Pancreas (tissue), 10 donors: ENCODE data around the gene SLC38A3. TPM values are rescaled to one million over a fixed set of nuclear protein-coding genes. Genes with fewer than 3 reads are reported as not detected.

Experiments
- ATAC-seq, 4 donors: fragments of 200-7000 bp; cut with Tn5 transposase; one replicate each; pipeline versions ENCODE4 v1.8.0 to v1.9.1; 2020; ENCODE audit warnings: mild to moderate bottlenecking in 4 of 4, moderate library complexity in 4 of 4
- DNase-seq, 6 donors: peaks; one replicate each; pipeline ENCODE4 v3.0.0-alpha.2; 2020
- FAIRE-seq: peaks from 2 replicates; lab custom pipeline; 2012; peaks lifted over from hg19 to GRCh38; lab: Jason Lieb, UNC
- H3K27ac ChIP-seq, 4 donors: fragments of 200-600 bp; sonication (generic); 1 replicate in 3 of 4; 2 replicates in 1 of 4; pipeline versions ENCODE4 v1.5.0 to v1.8.0; 2020
- H3K27me3 ChIP-seq, 4 donors: fragments of 200-600 bp; one replicate each; pipeline ENCODE4 v1.8.0; 2021
- H3K36me3 ChIP-seq, 3 donors: fragments of 200-600 bp; sonication (generic) in 1 of 3; one replicate each; pipeline versions ENCODE4 v1.5.0 to v1.8.0; 2020 to 2021
- H3K4me1 ChIP-seq, 3 donors: fragments of 200-600 bp; one replicate each; pipeline ENCODE4 v1.8.0; 2021
- H3K4me3 ChIP-seq, 4 donors: fragments of 200-600 bp; sonication (generic) in 2 of 4; one replicate each; pipeline versions ENCODE4 v1.5.0 to v1.8.0; 2020 to 2021
- H3K9me3 ChIP-seq, 4 donors: fragments of 200-600 bp; one replicate each; pipeline ENCODE4 v1.8.0; 2021
- CTCF ChIP-seq, 4 donors: fragments of 200-600 bp; sonication (generic) in 3 of 4; IDR thresholded peaks; one replicate each; pipeline versions ENCODE4 v1.5.0 to v1.8.0; 2021; ENCODE audit warnings: antibody characterized with exemption in 4 of 4
- WGBS, 2 donors: extraction: QIAGEN DNeasy Blood & Tissue Kit; methylation state at CpG; one replicate each; pipeline ENCODE4 v1.1.7; 2013; 5-methylcytosine and 5-hydroxymethylcytosine counted together
- intact Hi-C, 3 donors: fragments of 100-400 bp; cut with DNase I; formaldehyde crosslinking; loops; one replicate each; pipeline versions ENCODE4 v1.11.1 to v1.14.2; 2022
- polyA plus RNA-seq, 2 donors: library from polyadenylated mRNA; stranded (reverse); fragments of 200-250 nt; gene quantifications; one replicate each; pipeline ENCODE4 v1.2.3, GENCODE V29; 2013
- total RNA-seq, 6 donors: library from RNA; stranded (reverse); fragmentation: NEBNext Ultra II Directional in 4 of 6; extraction: Animal tissue kit (Norgen Biotek cat#: 25700) in 4 of 6; gene quantifications; one replicate each; pipeline versions ENCODE4 v1.2.1 to v1.2.4, GENCODE V29; 2021 to 2023
- donor health status: healthy with polysubstance abuse.
- donor health status: DM: no; HTN: no; CAD: no; lungs with moderate emphysema.
- donor health status: DM: no; HTN: no; CAD: no.
- donor health status: control.
- donor health status: control.
- donor health status: Bipolar disorder and iron deficiency.
- donor health status: DM: yes; HTN: yes; CAD: no.
- donor health status: DM: no; HTN: no; CAD: no.
- donor health status: DM: no; HTN: no; CAD: no.
- donor health status: DM: yes; HTN: yes; CAD: no.

SLC38A3 gene
- total RNA-seq = 10 to 100 TPM; 21.2 to 57.9 (median 38.6) TPM
- 10 to 100 TPM; 35.2 to 40.8 TPM for polyA plus RNA-seq

GRCh38 chr3:50204804-50205412 lies at the start of gene SLC38A3:
SLC38A3 (plus strand) TSS chr3:50205271; CDS start chr3:50214200, 8,929 bp downstream.
- 2 to 3% methylated on average over 37 to 41 of the region's 41 CpGs for WGBS, 2 donors
- TF ChIP-seq CTCF (IDR thresholded peaks at IDR 0.05) = no peak
- H3K9me3 ChIP-seq = no peaks in the 10 kb centered on the region

GRCh38 chr3:50155491-50155878 lies 49.6 kb upstream of the SLC38A3 start:
- H3K27me3 ChIP-seq = no peaks in the 10 kb centered on the region
- H3K4me3 ChIP-seq = peak overlapping the region; percentile 23 to 57 (median 40)
- FAIRE-seq (no peak), ATAC-seq (no peak), DNase-seq (no peak)
- peaks cover 0 to 3% (median 0%) of the 10 kb centered on the region in 3 donors for H3K4me1 ChIP-seq
- peak overlapping the region in 1 of 4 donors; percentile 62 for H3K27ac ChIP-seq
- no peaks in the 10 kb centered on the region for H3K9me3 ChIP-seq
- H3K36me3 ChIP-seq = no peaks in the 10 kb centered on the region
- TF ChIP-seq CTCF (IDR thresholded peaks at IDR 0.05) = no peak
- intact Hi-C loops = no loop called here
- WGBS, 2 donors = 2 to 6% methylated on average over 17 to 37 of the region's 37 CpGs

More at GRCh38 chr3:50204804-50205412, at the start of gene SLC38A3:
- FAIRE-seq (no peak), ATAC-seq (peak; percentile 74 to 82 (median 78)), DNase-seq (peak; percentile 53 to 83 (median 75))
- Histone ChIP-seq H3K4me3 (peak within 1 kb of the TSS; percentile 46 to 80 (median 74)), H3K27me3 (no peaks in the 10 kb centered on the region), H3K36me3 (no peaks in the 10 kb centered on the region), H3K4me1 (peaks cover 39 to 46% (median 43%) of the 10 kb centered on the region in 3 donors), H3K27ac (peak within 1 kb of the TSS; percentile 81 to 84 (median 82))
- intact Hi-C loops = no loop called here

GRCh38 chr3:50155891-50156290 lies 49.2 kb upstream of the SLC38A3 start:
- intact Hi-C loops = no loop called here
- no peak for TF ChIP-seq CTCF (IDR thresholded peaks at IDR 0.05)
- DNase-seq (no peak), ATAC-seq (no peak), FAIRE-seq (no peak)
- H3K27me3 ChIP-seq = no peaks in the 10 kb centered on the region
- peaks cover 0 to 3% (median 0%) of the 10 kb centered on the region in 3 donors for H3K4me1 ChIP-seq
- 60 to 67% methylated on average over 13 of the region's 13 CpGs for WGBS, 2 donors
- no peaks in the 10 kb centered on the region for H3K9me3 ChIP-seq
- peak overlapping the region; percentile 23 to 57 (median 40) for H3K4me3 ChIP-seq
- H3K27ac ChIP-seq = no peak overlapping the region
- H3K36me3 ChIP-seq = no peaks in the 10 kb centered on the region

GRCh38 chr3:50156549-50157493 lies 48.2 kb upstream of the SLC38A3 start:
- peak overlapping the region in 1 of 4 donors; percentile 57 for H3K4me3 ChIP-seq
- no peak for TF ChIP-seq CTCF (IDR thresholded peaks at IDR 0.05)
- no peak overlapping the region for H3K27ac ChIP-seq
- H3K9me3 ChIP-seq = no peaks in the 10 kb centered on the region
- H3K4me1 ChIP-seq = peaks cover 0 to 3% (median 0%) of the 10 kb centered on the region in 3 donors
- no peaks in the 10 kb centered on the region for H3K27me3 ChIP-seq
- H3K36me3 ChIP-seq = no peaks in the 10 kb centered on the region
- WGBS, 2 donors = 78 to 80% methylated on average over 20 of the region's 20 CpGs
- FAIRE-seq (no peak), ATAC-seq (no peak), DNase-seq (no peak)
- intact Hi-C loops = no loop called here
